PFSK-1 (cell line): ENCODE data around the gene SELENOW.

Experiments
- FOXP2 ChIP-seq: optimal IDR thresholded peaks from 2 replicates; pipeline ENCODE3; 2011; ENCODE audit warnings: borderline replicate concordance, control low read depth, inconsistent platforms; ENCODE audit not compliant: insufficient read depth; ENCODE audit errors: extremely low read length, extremely low read depth
- POLR2AphosphoS5 ChIP-seq: IDR thresholded peaks from 2 replicates; pipeline ENCODE4 v1.6.1; 2012; ENCODE audit warnings: low read depth, mild to moderate bottlenecking, control low read depth, low read length, moderate library complexity
- SIN3A ChIP-seq: IDR thresholded peaks from 2 replicates; pipeline ENCODE4 v1.6.1; 2012; ENCODE audit warnings: mild to moderate bottlenecking, low read length, moderate library complexity, borderline replicate concordance; ENCODE audit not compliant: insufficient read depth
- TAF1 ChIP-seq: IDR thresholded peaks from 2 replicates; pipeline ENCODE4 v1.6.1; 2012; ENCODE audit warnings: low read length, control low read depth, borderline replicate concordance; ENCODE audit not compliant: insufficient read depth
- TF ChIP-seq, protein P1 (sequence below), 2 experiments: IDR thresholded peaks; 2 replicates each; pipeline versions ENCODE4 v1.6.1 to v1.8.0; 2011 to 2012; ENCODE audit warnings: low read depth in 2 of 2, low read length in 2 of 2, control low read depth in 1 of 2, inconsistent platforms in 1 of 2, mild to moderate bottlenecking in 1 of 2, moderate library complexity in 1 of 2; ENCODE audit not compliant: insufficient read depth in 1 of 2

The SELENOW gene

DNA sequence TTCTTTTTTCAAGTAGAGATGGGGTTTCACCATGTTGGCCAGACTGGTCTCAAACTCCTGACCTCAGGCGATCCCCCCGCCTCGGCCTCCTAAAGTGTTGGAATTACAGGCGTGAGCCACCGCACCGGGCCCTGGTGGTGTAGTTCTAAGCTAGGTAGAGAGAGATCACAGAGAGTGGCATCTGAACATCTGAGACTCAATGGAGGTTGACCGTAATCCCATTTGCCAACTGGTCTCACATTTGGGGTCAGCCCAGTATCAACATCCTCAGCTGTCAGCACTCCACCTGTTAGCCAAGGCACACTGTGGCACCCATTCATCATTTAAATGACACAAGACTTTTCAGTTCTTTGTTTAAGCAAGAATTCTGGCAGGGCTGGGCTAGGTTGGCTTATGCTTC is 8.1 kb downstream of the SELENOW start:
- TF ChIP-seq POLR2AphosphoS5 (no peak), SIN3A (no peak), FOXP2 (no peak), TAF1 (no peak)
- TF ChIP-seq, protein P1, sequence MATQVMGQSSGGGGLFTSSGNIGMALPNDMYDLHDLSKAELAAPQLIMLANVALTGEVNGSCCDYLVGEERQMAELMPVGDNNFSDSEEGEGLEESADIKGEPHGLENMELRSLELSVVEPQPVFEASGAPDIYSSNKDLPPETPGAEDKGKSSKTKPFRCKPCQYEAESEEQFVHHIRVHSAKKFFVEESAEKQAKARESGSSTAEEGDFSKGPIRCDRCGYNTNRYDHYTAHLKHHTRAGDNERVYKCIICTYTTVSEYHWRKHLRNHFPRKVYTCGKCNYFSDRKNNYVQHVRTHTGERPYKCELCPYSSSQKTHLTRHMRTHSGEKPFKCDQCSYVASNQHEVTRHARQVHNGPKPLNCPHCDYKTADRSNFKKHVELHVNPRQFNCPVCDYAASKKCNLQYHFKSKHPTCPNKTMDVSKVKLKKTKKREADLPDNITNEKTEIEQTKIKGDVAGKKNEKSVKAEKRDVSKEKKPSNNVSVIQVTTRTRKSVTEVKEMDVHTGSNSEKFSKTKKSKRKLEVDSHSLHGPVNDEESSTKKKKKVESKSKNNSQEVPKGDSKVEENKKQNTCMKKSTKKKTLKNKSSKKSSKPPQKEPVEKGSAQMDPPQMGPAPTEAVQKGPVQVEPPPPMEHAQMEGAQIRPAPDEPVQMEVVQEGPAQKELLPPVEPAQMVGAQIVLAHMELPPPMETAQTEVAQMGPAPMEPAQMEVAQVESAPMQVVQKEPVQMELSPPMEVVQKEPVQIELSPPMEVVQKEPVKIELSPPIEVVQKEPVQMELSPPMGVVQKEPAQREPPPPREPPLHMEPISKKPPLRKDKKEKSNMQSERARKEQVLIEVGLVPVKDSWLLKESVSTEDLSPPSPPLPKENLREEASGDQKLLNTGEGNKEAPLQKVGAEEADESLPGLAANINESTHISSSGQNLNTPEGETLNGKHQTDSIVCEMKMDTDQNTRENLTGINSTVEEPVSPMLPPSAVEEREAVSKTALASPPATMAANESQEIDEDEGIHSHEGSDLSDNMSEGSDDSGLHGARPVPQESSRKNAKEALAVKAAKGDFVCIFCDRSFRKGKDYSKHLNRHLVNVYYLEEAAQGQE (IDR thresholded peaks at IDR 0.05; ENCODE audit: insufficient read depth in 1 of 2, low read depth in 2 of 2, low read length in 2 of 2), result no peak

DNA sequence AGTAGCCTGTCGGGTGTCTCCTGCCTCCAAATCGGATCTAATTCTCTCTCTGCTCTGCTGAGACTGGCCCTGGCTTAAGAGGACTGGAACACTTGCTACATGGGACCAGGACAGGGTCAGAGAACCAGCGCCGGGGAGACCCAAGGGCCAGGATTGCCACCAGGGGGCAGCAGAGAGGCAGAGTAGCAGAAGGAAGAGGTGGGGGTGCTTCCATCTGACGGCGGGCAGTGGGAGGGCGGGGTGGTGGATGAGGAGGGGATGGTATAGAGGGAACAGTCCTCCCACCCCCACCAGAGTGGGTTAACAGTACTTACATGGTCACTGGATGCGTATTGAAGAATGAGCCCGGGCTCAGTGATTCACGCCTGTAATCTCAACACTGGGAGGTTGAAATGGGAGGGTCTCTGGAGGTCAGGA is 11.9 kb downstream of the SELENOW start:
- no peak for TF ChIP-seq FOXP2
- TF ChIP-seq, protein P1 (IDR thresholded peaks at IDR 0.05; ENCODE audit: insufficient read depth in 1 of 2, low read depth in 2 of 2, low read length in 2 of 2), result no peak
- no peak for TF ChIP-seq SIN3A
- no peak for TF ChIP-seq TAF1
- TF ChIP-seq POLR2AphosphoS5, result no peak

DNA sequence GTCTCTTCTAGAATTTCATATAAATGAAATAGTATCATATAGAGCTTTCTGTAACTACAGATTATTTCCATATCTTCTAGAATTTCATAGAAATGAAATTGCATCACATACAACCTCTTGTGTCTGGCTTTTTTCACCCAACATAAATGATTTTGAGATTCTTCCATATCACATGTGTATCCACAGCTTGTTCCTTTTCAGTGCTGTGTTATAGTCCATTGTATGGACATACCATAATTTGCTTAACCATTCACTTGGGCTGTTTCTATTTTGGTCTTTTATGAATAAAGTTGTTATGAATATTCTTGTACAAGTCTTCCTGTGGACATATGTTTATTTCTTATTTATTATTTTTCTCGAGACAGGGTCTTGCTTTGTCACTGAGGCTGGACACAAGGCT is 14.1 kb downstream of the SELENOW start:
- TF ChIP-seq TAF1 (no peak), FOXP2 (no peak), POLR2AphosphoS5 (no peak), SIN3A (no peak)
- TF ChIP-seq, protein P1 (IDR thresholded peaks at IDR 0.05; ENCODE audit: insufficient read depth in 1 of 2, low read depth in 2 of 2, low read length in 2 of 2), result no peak

DNA sequence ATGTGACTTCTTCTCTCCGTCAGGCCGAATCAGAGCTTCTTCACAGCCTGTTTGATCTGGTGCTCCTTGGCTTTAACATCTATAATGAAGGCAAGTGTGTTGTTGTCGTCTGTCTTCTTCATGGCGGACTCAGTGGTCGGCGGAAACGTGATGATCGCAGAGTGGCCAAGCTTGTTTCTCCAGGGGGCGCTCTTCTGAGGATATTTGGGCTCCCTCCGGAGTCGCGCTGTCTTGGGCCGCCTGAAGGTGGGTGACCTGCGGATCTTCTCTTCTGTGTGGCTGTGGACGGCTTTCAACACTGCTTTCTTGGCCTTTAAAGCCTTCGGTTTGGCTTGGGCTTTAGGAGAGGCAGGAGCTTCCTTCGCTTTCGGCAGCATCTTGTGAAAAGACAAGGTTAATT is 16.0 kb downstream of the SELENOW start:
- no peak for TF ChIP-seq SIN3A

DNA sequence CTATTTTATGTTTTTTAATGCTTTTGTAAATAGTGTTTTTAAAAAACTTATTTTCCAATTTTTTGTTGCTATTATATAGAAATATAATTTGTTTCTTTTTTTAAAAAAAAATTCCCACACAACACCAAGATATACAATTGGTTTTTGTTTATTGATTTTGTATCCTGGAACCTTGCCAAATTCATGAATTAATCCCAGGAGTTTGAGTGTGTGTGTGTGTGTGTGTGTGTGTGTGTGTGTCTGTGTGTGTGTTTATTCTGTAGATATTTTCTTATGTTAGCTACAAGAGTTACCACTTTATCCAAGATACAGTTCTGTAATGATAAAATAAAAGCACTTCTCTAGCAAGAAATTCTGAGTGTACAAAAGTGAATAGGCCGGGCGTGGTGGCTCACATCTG is 18.3 kb downstream of the SELENOW start:
- TF ChIP-seq SIN3A (no peak), TAF1 (no peak), FOXP2 (no peak), POLR2AphosphoS5 (no peak)
- TF ChIP-seq, protein P1 (IDR thresholded peaks at IDR 0.05; ENCODE audit: insufficient read depth in 1 of 2, low read depth in 2 of 2, low read length in 2 of 2), result no peak
